ENCODE data around the gene WTAP.
"Not testable (repeated sequence)": the region's sequence is repeated elsewhere in the genome, so short reads cannot be mapped to it uniquely, and the experiment has no call there.

Gene WTAP

GRCh38 chr6:159762681-159763293, 35.5 kb downstream of the WTAP start:
- no peak for DNase-seq

GRCh38 chr6:159766906-159767305, 39.6 kb downstream of the WTAP start:
- DNase-seq, result no peak

- no peak for DNase-seq
These were observed 42.2 kb downstream of the WTAP start for GRCh38 chr6:159769470-159769869.

GRCh38 chr6:159772196-159772595, 44.9 kb downstream of the WTAP start:
- no peak for DNase-seq

- DNase-seq, result no peak
These were observed 50.1 kb downstream of the WTAP start for GRCh38 chr6:159777240-159777904.

GRCh38 chr6:159778131-159778530, 50.8 kb downstream of the WTAP start:
- no peak for DNase-seq

- DNase-seq, result no peak
These were observed 51.3 kb downstream of the WTAP start for GRCh38 chr6:159778542-159779103.

- DNase-seq, result no peak
These were observed 61.0 kb downstream of the WTAP start for GRCh38 chr6:159788276-159788675.

- peak; percentile 25 for DNase-seq
These were observed 61.6 kb downstream of the WTAP start for GRCh38 chr6:159788753-159789376.

- peak; percentile 100 for DNase-seq
These were observed 62.3 kb downstream of the WTAP start, which contains the start of gene TCP1 for GRCh38 chr6:159789377-159790148. Gene TCP1 (minus strand): TSS chr6:159789602. CDS start chr6:159789468, 134 bp downstream.

GRCh38 chr6:159790149-159790955, 63.0 kb downstream of the WTAP start, which contains the start of gene MRPL18:
Gene MRPL18 (plus strand): TSS chr6:159790467. CDS start chr6:159790588, 121 bp downstream.
- DNase-seq, result peak; percentile 98

GRCh38 chr6:159790956-159791598, 63.8 kb downstream of the WTAP start:
- DNase-seq, result no peak

- not testable (repeated sequence) for DNase-seq
These were observed 67.7 kb downstream of the WTAP start for GRCh38 chr6:159794976-159795375.

- no peak for DNase-seq
These were observed 70.2 kb downstream of the WTAP start for GRCh38 chr6:159797554-159797953.

- no peak for DNase-seq
These were observed 73.0 kb downstream of the WTAP start, which contains the start of gene PNLDC1 for GRCh38 chr6:159800141-159800865. Gene PNLDC1 (plus strand): TSS chr6:159800276. CDS start chr6:159800308, 32 bp downstream.

- no peak for DNase-seq
These were observed 74.6 kb downstream of the WTAP start for GRCh38 chr6:159801935-159802334.

GRCh38 chr6:159804504-159804903, 77.2 kb downstream of the WTAP start:
- DNase-seq, result no peak

- no peak for DNase-seq
These were observed 78.2 kb downstream of the WTAP start for GRCh38 chr6:159805440-159806020.

Data from fibroblast of skin of right biceps (primary cell).